Nephron (organoid): ENCODE data around the gene PLRG1.

Experiments
- H3K27ac Mint-ChIP-seq, 3 experiments: 2 replicates each; pipeline ENCODE4 v1.8.0; 2020; ENCODE audit warnings: mixed read lengths in 3 of 3, mild to moderate bottlenecking in 2 of 3, moderate library complexity in 1 of 3
- H3K27me3 Mint-ChIP-seq: 2 replicates; pipeline ENCODE4 v1.8.0; 2021; ENCODE audit warnings: low read depth, mild to moderate bottlenecking, moderate library complexity, mixed read lengths
- H3K36me3 Mint-ChIP-seq: 2 replicates; pipeline ENCODE4 v1.8.0; 2020; ENCODE audit warnings: low read depth, mixed read lengths
- H3K4me1 Mint-ChIP-seq: 2 replicates; pipeline ENCODE4 v1.8.0; 2020; ENCODE audit warnings: mixed read lengths
- H3K4me3 Mint-ChIP-seq, 3 experiments: 2 replicates each; pipeline ENCODE4 v1.8.0; 2020; ENCODE audit warnings: mild to moderate bottlenecking in 3 of 3, mixed read lengths in 3 of 3, moderate library complexity in 2 of 3
- H3K9me3 Mint-ChIP-seq: 2 replicates; pipeline ENCODE4 v1.8.0; 2020; ENCODE audit warnings: mixed read lengths
- TF ChIP-seq, protein P1 (sequence below), 3 experiments: fragments of 200-600 bp; sonication (generic); IDR thresholded peaks; one replicate each; pipeline ENCODE4 v1.5.0; 2021; ENCODE audit warnings: antibody characterized with exemption in 3 of 3; ENCODE audit not compliant: unreplicated experiment in 3 of 3

PLRG1 gene

DNA sequence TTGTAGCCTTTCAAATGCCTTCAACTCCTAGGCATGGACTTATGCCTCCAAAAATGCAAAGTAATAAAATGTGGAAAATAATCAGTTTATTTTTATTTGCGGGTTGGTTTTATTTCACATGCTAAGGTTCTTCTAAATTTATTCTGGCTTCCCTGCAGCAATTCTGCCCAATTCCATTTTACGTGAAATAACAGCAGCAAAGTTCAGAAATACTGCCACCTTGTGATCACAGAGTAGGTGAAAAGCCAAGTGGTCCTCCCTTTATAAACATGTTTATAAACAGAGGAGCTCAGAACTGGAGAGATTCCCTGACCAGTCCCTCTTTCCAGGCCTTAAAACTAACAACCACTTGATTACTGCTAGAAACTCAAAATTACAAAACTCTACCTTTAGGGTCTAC, 43.9 kb downstream of the PLRG1 start:
- no peak overlapping the region for H3K4me3 Mint-ChIP-seq
- H3K9me3 Mint-ChIP-seq: no peaks in the 10 kb centered on the region
- TF ChIP-seq, protein P1, sequence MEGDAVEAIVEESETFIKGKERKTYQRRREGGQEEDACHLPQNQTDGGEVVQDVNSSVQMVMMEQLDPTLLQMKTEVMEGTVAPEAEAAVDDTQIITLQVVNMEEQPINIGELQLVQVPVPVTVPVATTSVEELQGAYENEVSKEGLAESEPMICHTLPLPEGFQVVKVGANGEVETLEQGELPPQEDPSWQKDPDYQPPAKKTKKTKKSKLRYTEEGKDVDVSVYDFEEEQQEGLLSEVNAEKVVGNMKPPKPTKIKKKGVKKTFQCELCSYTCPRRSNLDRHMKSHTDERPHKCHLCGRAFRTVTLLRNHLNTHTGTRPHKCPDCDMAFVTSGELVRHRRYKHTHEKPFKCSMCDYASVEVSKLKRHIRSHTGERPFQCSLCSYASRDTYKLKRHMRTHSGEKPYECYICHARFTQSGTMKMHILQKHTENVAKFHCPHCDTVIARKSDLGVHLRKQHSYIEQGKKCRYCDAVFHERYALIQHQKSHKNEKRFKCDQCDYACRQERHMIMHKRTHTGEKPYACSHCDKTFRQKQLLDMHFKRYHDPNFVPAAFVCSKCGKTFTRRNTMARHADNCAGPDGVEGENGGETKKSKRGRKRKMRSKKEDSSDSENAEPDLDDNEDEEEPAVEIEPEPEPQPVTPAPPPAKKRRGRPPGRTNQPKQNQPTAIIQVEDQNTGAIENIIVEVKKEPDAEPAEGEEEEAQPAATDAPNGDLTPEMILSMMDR (IDR thresholded peaks at IDR 0.05; ENCODE audit: unreplicated experiment in 3 of 3): peak; percentile 62 to 72 (median 67)
- H3K36me3 Mint-ChIP-seq: no peaks in the 10 kb centered on the region
- H3K4me1 Mint-ChIP-seq: peaks cover 15% of the 10 kb centered on the region
- H3K27ac Mint-ChIP-seq: peak overlapping the region; percentile 25 to 81 (median 48)
- H3K27me3 Mint-ChIP-seq: no peaks in the 10 kb centered on the region

DNA sequence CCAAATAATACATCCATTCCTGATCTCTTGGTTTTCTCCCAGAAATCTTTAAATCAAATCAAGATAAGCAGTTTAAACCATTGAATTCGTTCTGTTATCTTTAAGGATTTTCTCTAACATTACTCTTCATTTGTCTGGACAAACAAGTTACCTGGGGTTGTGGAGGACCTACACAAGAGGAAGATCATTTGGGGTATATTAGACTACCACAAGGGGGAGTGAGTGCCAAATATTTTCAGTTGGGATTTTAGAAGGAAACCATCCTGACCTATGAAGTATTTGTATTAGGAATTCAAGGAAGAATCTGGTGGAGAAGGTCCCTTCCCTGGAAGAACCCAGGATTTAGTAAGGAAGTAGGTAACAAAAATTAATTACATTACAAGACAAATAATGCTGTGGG, 46.6 kb downstream of the PLRG1 start:
- Mint-ChIP-seq H3K9me3 (no peaks in the 10 kb centered on the region), H3K4me1 (peaks cover 5% of the 10 kb centered on the region), H3K27ac (no peak overlapping the region), H3K4me3 (no peak overlapping the region), H3K27me3 (peaks cover 9% of the 10 kb centered on the region), H3K36me3 (no peaks in the 10 kb centered on the region)
- TF ChIP-seq, protein P1 (IDR thresholded peaks at IDR 0.05; ENCODE audit: unreplicated experiment in 3 of 3): peak; percentile 34 to 52 (median 49)

GRCh38 chr4:154502111-154502510, 48.1 kb downstream of the PLRG1 start:
- no peak overlapping the region for H3K27ac Mint-ChIP-seq

DNA sequence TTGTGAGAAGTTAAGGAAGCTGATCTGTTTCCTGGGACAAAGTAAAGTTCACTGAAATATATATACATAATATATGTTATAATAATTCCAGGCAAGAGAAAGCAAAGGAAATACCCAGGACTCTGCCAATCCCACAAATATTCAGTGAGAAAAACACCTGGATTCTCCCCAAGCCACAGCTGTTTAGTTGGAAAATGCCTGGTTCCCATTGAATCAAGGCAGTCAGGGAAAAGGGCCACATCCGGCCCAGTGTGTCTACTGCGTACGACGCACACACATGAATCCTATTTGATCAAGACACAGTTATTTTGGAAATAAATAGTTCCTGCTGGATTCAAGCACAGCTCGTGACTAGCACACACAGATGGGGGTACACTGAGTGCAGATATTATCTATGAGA, 52.3 kb downstream of the PLRG1 start:
- no peaks in the 10 kb centered on the region for H3K4me1 Mint-ChIP-seq
- TF ChIP-seq, protein P1 (IDR thresholded peaks at IDR 0.05; ENCODE audit: unreplicated experiment in 3 of 3): no peak
- H3K27me3 Mint-ChIP-seq: peaks cover 34% of the 10 kb centered on the region
- no peaks in the 10 kb centered on the region for H3K36me3 Mint-ChIP-seq
- no peak overlapping the region for H3K4me3 Mint-ChIP-seq
- no peak overlapping the region for H3K27ac Mint-ChIP-seq
- no peaks in the 10 kb centered on the region for H3K9me3 Mint-ChIP-seq

More at GRCh38 chr4:154502111-154502510, 48.1 kb downstream of the PLRG1 start:
- peaks cover 13% of the 10 kb centered on the region for H3K27me3 Mint-ChIP-seq
- no peak overlapping the region for H3K4me3 Mint-ChIP-seq
- no peaks in the 10 kb centered on the region for H3K9me3 Mint-ChIP-seq
- no peaks in the 10 kb centered on the region for H3K36me3 Mint-ChIP-seq
- peaks cover 5% of the 10 kb centered on the region for H3K4me1 Mint-ChIP-seq
- TF ChIP-seq, protein P1 (IDR thresholded peaks at IDR 0.05; ENCODE audit: unreplicated experiment in 3 of 3): no peak

- H3K9me3 Mint-ChIP-seq: no peaks in the 10 kb centered on the region
- H3K4me3 Mint-ChIP-seq: no peak overlapping the region
- H3K27me3 Mint-ChIP-seq: peaks cover 54% of the 10 kb centered on the region
- H3K4me1 Mint-ChIP-seq: peaks cover 11% of the 10 kb centered on the region
- TF ChIP-seq, protein P1 (IDR thresholded peaks at IDR 0.05; ENCODE audit: unreplicated experiment in 3 of 3): no peak
- H3K36me3 Mint-ChIP-seq: no peaks in the 10 kb centered on the region
- no peak overlapping the region for H3K27ac Mint-ChIP-seq
These were observed 54.3 kb downstream of the PLRG1 start for GRCh38 chr4:154495867-154496266.

GRCh38 chr4:154492288-154492687, 57.9 kb downstream of the PLRG1 start:
- Mint-ChIP-seq H3K36me3 (peaks cover 3% of the 10 kb centered on the region), H3K27ac (peak overlapping the region in 1 of 3 experiments; percentile 32), H3K9me3 (peaks cover 4% of the 10 kb centered on the region), H3K4me3 (peak overlapping the region; percentile 80 to 88 (median 87)), H3K27me3 (peaks cover 74% of the 10 kb centered on the region), H3K4me1 (peaks cover 11% of the 10 kb centered on the region)
- TF ChIP-seq, protein P1 (IDR thresholded peaks at IDR 0.05; ENCODE audit: unreplicated experiment in 3 of 3): no peak
